Parathyroid adenoma (tissue), 2 donors: ENCODE results near the gene HIPK1.

ENCODE experiments used
- H2AFZ ChIP-seq: fragments of 300-600 bp; sonication (generic); one replicate; pipeline ENCODE4 v1.7.0; 2017; ENCODE audit warnings: antibody characterized with exemption, mild to moderate bottlenecking
- H3K27ac ChIP-seq: fragments of 300-600 bp; sonication (generic); one replicate; pipeline ENCODE4 v1.7.0; 2017
- H3K27me3 ChIP-seq: fragments of 300-600 bp; sonication (generic); one replicate; pipeline ENCODE4 v1.7.0; 2017; ENCODE audit warnings: low read length; ENCODE audit not compliant: control insufficient read depth, insufficient read depth
- H3K36me3 ChIP-seq: fragments of 300-600 bp; sonication (generic); one replicate; pipeline ENCODE4 v1.7.0; 2017; ENCODE audit warnings: low read length; ENCODE audit not compliant: control insufficient read depth, insufficient read depth
- H3K4me1 ChIP-seq: fragments of 300-600 bp; sonication (generic); one replicate; pipeline ENCODE4 v1.7.0; 2017; ENCODE audit warnings: control low read depth
- H3K4me2 ChIP-seq: fragments of 300-600 bp; sonication (generic); one replicate; pipeline ENCODE4 v1.7.0; 2017; ENCODE audit warnings: low read length
- H3K4me3 ChIP-seq: fragments of 300-600 bp; sonication (generic); one replicate; pipeline ENCODE4 v1.7.0; 2017; ENCODE audit warnings: low read depth, low read length
- H3K79me2 ChIP-seq: fragments of 300-600 bp; sonication (generic); one replicate; pipeline ENCODE4 v1.7.0; 2017; ENCODE audit warnings: control low read depth
- H3K9ac ChIP-seq: fragments of 300-600 bp; sonication (generic); one replicate; pipeline ENCODE4 v1.7.0; 2017; ENCODE audit warnings: mild to moderate bottlenecking
- H3K9me3 ChIP-seq: fragments of 300-600 bp; sonication (generic); one replicate; pipeline ENCODE4 v1.7.0; 2017; ENCODE audit warnings: low read length; ENCODE audit not compliant: control insufficient read depth
- CTCF ChIP-seq: fragments of 300-600 bp; sonication (generic); IDR thresholded peaks from one replicate; pipeline ENCODE4 v1.7.0; 2017; ENCODE audit warnings: antibody characterized with exemption, mild to moderate bottlenecking
- donor health status: primary hyperparathyroidism.

The HIPK1 gene

GRCh38 chr1:113957984-113958383, 28.9 kb downstream of the HIPK1 start:
- no peak for TF ChIP-seq CTCF
- no peak overlapping the region for H3K4me2 ChIP-seq
- H3K27me3 ChIP-seq, result no peaks in the 10 kb centered on the region
- no peak overlapping the region for H3K27ac ChIP-seq
- no peaks in the 10 kb centered on the region for H3K79me2 ChIP-seq
- no peaks in the 10 kb centered on the region for H3K9me3 ChIP-seq
- no peak overlapping the region for H3K4me3 ChIP-seq
- H3K36me3 ChIP-seq, result no peaks in the 10 kb centered on the region
- no peak overlapping the region for H3K9ac ChIP-seq
- H2AFZ ChIP-seq, result no peak overlapping the region
- H3K4me1 ChIP-seq, result no peaks in the 10 kb centered on the region

- no peaks in the 10 kb centered on the region for H3K36me3 ChIP-seq
Measured at GRCh38 chr1:113958691-113959090, 29.6 kb downstream of the HIPK1 start.

GRCh38 chr1:113963281-113963906, 34.3 kb downstream of the HIPK1 start:
- no peak overlapping the region for H2AFZ ChIP-seq
- H3K36me3 ChIP-seq, result no peaks in the 10 kb centered on the region
- no peak overlapping the region for H3K9ac ChIP-seq
- H3K27ac ChIP-seq, result no peak overlapping the region
- H3K4me2 ChIP-seq, result no peak overlapping the region
- H3K27me3 ChIP-seq, result no peaks in the 10 kb centered on the region
- no peaks in the 10 kb centered on the region for H3K79me2 ChIP-seq
- H3K4me1 ChIP-seq, result no peaks in the 10 kb centered on the region
- no peak for TF ChIP-seq CTCF
- H3K9me3 ChIP-seq, result no peaks in the 10 kb centered on the region
- H3K4me3 ChIP-seq, result no peak overlapping the region

More at GRCh38 chr1:113958691-113959090, 29.6 kb downstream of the HIPK1 start:
- Histone ChIP-seq H3K27me3 (no peaks in the 10 kb centered on the region), H3K4me2 (no peak overlapping the region), H3K79me2 (no peaks in the 10 kb centered on the region), H3K27ac (no peak overlapping the region), H3K4me3 (no peak overlapping the region), H3K9me3 (no peaks in the 10 kb centered on the region), H3K4me1 (no peaks in the 10 kb centered on the region), H3K9ac (no peak overlapping the region), H2AFZ (no peak overlapping the region)
- TF ChIP-seq CTCF, result no peak

GRCh38 chr1:113965703-113966412, 36.7 kb downstream of the HIPK1 start:
- Histone ChIP-seq H3K4me2 (no peak overlapping the region), H3K4me3 (no peak overlapping the region), H3K4me1 (no peaks in the 10 kb centered on the region), H3K9me3 (no peaks in the 10 kb centered on the region), H3K27me3 (no peaks in the 10 kb centered on the region), H3K36me3 (no peaks in the 10 kb centered on the region), H2AFZ (no peak overlapping the region), H3K27ac (no peak overlapping the region), H3K79me2 (no peaks in the 10 kb centered on the region), H3K9ac (no peak overlapping the region)
- TF ChIP-seq CTCF, result no peak

GRCh38 chr1:113972954-113973353, 43.8 kb downstream of the HIPK1 start:
- Histone ChIP-seq H3K27ac (no peak overlapping the region), H3K79me2 (no peaks in the 10 kb centered on the region), H3K4me3 (no peak overlapping the region), H3K4me2 (no peak overlapping the region), H2AFZ (no peak overlapping the region), H3K36me3 (no peaks in the 10 kb centered on the region), H3K27me3 (no peaks in the 10 kb centered on the region), H3K9ac (no peak overlapping the region), H3K4me1 (no peaks in the 10 kb centered on the region), H3K9me3 (no peaks in the 10 kb centered on the region)
- TF ChIP-seq CTCF, result no peak
